HG02642 (cell line): ENCODE measurements around the gene ABTB2.
"Not testable (repeated sequence)": the region's sequence is repeated elsewhere in the genome, so short reads cannot be mapped to it uniquely, and the experiment has no call there.

ENCODE experiments used
- ATAC-seq: cut with Tn5 transposase; IDR thresholded peaks from one replicate; pipeline ENCODE4 v1.9.1; 2021; ENCODE audit warnings: mild to moderate bottlenecking; ENCODE audit not compliant: unreplicated experiment, poor library complexity

ABTB2 gene

DNA sequence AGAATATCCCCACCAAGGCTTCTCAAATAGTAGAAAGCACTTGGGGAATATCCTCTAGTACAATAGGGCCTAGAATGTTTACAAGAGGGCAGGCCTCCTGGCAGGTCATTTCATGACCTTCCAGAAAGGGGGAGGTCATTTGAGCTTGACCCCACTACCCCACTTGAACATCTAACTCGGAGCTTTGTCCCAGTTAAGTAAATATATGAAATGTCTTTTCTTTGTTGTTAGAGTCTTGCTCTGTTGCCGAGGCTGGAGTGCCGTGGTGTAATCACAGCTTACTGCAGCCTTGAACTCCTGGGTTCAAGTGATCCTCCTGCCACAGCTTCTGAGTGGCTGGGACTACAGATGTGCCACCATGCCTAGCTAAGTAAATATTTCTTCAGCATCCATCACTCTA, 108.4 kb downstream of the ABTB2 start:
- ATAC-seq = no peak

DNA sequence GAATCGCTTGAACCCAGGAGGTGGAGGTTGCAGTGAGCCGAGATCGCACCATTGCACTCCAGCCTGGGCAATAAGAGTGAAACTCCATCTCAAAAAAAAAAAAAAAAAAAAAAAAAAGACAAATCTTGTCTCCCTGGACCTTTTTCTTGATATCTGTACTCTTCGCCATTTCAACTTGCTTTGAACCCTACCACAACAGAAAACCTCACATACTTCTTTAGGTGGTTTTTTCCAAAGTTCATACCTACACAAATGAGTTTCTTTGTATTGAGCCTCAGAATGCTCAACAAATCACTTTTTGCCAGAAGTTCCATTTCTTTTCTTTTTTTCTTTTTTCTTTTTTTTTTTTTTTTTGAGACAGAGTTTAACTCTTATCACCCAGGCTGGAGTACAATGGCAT, 111.3 kb downstream of the ABTB2 start:
- not testable (repeated sequence) for ATAC-seq

DNA sequence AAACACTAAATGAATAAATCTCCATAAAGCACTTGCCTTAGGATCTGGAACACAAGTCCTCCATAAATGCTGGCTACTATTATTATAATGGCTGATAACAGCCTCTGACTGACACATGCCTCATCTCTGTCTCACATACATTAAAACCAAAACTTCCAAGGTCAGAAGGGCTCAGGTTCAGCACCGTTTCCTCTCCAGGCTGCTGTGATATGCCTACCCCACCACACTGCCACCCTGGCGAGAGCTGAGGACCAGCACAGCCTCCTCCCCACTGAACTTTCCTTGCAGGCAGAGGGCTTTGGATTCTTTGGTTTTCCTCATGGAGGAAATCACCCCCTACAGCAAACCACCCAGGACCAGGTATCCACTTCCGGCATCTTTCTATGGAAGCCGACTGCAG, 112.8 kb downstream of the ABTB2 start:
- no peak for ATAC-seq

DNA sequence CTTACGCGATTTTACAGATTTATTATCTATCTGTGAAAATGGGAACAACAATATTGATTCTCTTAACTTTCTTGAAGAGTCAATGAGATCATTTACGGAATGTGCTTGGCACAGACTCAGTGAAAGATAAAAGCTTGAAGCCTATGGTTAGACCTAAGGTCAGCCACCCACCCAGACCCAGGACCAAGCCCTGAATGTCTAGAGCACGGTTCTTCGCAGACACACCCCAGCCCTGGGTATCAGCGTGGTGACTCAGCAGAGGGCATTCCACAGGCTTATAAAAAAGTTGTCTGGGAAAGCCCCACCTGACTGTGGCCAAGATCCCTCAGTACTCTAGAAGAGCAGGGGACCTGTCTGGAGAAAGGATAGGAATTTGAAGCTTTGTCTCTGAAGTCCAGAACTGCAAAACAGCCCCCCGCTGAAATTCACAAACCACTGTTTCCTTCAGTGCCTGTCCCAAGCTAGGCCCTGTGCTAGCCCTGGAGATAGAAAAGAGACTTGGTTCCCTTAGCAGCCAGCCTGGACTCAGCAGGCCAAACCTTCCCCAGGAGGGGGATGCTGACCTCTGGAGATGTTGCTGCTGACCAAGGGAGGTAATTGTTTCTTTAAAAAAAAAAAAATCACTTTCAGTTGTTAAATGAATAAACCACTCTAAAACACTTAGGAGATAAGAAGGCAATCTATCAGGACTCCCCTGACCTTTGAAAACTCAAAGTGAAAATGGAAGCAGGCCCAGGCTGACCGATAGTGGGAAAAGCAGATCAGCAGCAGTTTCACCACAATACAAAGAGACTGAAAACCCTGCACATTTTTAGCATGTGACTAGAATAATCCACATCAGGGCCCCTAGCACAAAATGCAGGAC, 114.0 kb downstream of the ABTB2 start:
- ATAC-seq = peak; percentile 68

DNA sequence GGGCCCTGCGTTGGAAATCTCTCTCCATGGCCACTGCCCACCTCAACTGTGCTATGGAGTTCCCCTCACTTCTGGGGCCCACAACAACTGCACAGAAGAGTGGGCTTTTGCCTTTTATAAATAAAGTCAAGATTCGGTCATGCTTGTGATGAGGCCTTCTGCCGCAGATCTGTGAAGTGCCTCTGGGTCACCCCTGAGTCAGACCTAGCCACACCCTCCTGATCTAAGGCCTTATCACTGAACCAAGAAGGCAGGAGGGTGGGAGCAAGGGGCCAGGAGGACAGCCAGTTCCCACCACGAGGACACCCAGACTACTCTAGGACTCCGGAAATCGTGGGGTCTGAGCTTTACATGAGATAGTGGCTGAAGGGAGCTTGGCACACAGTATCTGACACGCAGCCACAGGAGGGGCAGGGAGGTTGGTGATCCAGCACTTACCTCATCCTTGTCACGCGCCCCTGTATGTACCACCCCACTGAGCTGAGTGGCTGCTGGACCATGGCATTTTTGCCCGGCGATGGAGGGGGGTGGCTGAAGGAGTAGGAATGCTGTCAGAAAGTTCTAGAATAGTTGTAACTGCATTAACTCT, 115.7 kb downstream of the ABTB2 start:
- ATAC-seq = no peak

DNA sequence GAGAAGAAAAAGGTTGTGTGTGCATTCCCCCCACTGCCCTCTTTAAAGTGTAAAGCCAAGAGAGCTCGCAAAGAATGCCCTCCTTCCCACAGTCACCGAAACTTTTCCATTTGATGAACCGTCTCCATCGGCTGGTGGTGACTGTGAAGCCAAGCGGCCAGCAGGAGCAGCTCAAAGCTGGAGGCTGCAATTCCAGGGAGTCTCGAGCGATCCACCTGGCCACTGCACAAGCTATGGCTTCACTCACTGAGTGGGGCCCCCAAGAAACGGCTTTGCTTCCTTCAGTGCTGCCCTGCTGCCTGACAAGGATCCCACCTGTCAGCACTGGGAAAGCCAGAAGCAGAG, 117.7 kb downstream of the ABTB2 start:
- ATAC-seq = no peak

DNA sequence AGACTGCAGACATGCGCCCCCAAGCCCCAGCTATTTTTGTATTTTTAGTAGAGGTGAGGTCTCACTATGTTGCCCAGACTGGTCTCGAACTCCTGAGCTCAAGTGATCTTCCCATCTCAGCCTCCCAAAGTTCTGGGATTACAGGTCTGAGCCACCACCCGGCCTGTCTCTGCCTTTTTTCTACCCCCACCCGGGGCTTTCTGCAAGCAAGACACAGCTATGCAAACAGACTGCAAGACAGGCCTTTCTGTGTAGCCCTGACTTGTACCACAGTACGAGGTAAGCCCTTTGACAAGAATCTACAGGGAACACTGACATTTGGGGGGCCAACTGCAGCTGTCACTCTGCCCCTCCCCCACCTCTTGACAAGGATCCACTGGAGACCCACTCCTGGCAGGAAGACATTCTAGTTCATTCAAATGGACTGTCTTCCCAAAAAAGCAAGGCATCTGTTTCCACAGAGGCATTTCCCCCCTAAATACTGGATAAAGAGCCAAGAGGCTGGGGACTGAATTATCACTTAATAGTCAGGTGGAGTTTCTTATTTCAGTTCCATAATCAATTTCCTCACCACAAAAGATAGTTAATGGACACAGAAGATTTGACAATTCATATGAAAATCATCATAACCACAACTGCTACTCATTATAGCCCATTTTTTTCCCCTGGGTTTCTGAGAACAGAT, 118.2 kb downstream of the ABTB2 start:
- no peak for ATAC-seq

DNA sequence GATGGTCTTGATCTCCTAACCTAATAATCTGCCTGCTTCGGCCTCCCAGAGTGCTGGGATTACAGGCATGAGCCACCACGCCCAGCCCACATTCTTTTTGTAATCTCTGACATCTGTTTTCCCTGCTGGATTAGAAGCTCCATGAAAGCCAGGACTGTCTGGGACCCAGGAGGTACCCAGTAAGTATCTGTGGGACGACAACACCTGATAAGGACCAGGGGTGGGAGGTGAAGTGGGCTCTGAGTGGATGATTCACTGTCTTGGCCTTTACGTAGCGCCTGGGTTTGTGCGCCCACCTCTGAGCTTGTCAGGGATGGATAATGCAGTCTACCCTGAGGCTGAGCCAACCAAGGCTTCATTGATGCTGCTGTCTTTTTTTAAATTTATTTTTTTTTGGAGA, 118.8 kb downstream of the ABTB2 start:
- no peak for ATAC-seq

DNA sequence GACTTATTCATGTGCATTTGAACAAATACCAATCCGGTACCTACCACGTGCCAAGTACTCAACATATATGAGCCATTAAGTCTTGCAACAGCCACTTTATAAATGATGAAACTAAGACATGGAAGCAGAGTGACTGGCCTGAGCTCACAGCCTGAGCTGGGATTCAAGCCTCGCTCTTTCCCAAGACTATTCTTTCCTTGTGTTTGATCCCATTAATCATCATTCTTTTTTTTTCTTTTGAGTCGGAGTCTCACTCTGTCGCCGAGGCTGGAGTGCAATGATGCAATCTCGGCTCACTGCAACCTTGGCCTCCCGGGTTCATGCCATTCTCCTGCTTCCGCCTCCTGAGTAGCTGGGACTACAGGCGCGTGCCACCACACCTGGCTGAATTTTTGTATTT, 119.3 kb downstream of the ABTB2 start:
- no peak for ATAC-seq

DNA sequence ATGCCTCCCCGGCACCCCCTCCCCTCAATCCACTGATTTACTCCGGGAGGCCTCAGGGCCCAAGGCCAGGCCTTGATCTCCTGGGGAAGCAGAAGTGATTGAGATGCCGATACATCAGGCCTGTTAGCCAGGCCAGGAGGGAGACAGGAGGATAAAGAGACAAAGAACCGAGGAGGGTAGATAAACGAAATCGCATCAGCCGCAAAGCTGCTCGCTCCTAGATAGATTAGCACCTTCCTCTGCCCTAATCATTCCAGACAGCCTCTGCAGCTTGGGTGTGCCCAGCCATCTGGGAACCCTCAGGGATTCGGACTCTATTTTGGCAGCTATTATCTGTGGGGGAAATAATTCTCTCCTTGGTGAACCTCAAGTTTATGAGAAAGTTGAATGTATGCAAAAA, 121.2 kb downstream of the ABTB2 start:
- no peak for ATAC-seq

DNA sequence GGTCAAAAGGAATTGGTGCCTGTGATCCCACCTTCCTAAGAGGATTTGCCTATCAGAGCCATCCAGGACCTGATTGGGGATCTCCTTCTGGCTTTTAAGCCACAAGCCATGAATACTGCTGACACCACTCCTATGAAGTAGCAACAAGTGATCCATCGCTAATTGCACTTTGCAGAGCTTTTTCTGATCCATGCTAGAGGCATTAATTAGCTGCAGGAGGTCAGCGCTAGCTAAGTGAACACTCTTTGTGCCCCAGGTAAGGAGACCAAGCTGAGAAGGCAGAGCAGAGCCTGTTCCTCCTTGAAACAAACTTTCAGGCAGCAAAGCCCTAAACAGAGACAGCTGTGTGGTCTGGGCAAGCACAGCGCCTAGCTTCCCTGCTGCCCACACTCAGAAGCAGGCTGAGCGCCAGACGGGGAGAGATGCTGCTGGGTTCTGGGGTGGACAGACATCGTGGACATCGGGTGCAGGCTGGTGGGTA, 122.2 kb downstream of the ABTB2 start:
- ATAC-seq = no peak

DNA sequence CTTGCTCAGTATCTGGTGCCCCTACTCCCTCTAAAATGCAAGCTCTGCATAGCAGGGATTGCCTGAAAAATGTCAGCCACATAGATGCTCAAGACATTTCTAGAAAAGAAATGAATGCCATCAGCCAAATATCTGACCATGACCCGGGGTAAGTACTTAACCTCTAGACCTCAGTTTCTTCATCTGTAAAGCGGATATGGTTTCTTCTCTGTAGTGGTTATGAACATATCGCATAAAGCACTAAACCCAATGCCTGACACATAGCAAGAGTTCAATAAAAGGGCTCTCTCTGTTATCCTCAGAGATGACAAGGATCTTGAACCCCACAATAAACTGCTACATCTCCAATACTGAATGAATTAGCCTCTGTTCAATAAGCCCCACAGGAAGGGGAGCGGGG, 122.6 kb downstream of the ABTB2 start:
- peak; percentile 29 for ATAC-seq

DNA sequence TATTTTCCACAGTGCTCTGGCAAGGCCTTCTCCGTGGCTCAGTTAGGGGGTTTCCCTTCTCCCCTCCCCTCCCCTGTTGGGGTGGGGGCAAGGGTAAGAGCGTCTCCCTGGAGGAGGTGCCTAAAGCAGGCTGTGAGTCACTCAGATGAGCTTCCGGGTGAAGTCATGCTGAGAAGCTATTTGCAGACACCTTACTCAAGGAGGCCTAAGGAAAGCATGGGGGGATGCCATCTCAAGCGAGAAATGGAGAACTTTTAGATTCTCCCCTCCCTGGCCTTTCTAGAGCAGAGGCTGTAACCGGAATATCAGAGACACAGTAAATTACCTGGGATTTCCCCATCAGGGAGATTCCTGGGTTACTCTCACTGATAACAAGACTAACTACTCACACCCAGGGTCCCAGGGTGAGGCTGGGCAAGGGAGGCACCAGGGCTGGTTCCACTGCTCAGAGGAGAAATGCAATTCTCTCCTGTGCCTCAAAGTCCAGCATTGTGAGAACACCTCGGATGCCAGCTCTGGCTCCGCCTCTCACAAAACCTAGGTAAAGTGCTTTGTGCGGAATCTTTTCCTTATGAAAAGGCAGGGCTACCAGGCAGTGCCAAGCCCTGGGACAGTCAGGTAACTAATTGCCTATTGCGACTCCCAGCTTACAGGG, 123.6 kb downstream of the ABTB2 start:
- peak; percentile 82 for ATAC-seq

DNA sequence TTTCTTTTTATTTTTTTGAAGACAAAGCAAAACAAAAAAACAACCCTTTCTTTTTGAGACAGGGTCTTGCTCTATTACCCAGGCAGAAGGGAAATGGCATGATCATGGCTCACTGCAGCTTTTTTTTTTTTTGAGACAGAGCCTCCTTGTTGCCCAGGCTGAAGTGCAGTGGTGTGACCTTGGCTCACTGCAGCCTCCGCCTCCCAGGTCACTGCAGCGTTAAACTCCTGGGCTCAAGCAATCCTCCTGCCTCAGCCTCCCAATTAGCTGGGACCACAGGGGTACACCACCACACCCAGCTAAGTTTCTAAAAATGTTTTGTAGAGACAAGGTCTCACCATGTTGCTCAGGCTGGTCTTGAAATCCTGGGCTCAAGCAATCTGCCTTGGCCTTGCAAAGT, 124.6 kb downstream of the ABTB2 start:
- ATAC-seq = no peak

DNA sequence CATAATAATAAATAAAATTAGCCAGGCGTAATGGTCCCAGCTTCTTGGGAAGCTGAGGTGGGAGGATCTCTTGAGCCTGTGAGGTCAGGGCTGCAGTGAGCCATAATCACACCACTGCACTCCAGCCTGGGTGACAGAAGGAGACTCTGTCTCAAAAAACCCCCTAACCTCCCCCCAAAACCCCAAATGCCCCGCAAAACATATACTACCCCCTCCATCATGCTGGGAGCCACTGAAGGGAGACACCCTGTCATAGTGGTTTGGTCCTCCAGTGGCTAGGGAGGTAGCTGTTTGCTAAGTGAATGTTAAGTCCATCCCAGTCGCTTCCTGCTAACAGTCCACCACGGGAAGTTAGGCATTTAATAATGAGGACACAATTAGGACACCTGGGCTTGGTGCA, 125.0 kb downstream of the ABTB2 start:
- ATAC-seq = no peak

DNA sequence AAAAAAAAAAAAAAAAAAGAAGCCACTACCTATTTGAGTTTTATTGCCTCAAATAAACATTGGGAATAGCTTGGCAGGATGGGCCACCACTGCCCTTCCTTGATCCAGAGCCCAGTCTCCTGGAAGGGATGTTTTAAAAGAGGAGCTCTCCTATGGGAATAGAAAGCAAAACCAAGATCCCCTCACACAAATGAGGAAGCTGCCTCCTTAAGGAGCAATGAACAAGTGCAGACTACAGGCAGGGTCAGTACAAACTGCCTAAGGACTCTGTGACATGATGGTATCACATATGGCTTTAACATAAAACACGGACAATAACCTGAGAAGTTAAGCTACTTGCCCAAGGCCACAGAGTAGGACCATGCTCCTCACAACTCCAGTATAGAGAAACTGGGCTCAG, 131.6 kb downstream of the ABTB2 start:
- ATAC-seq = no peak

DNA sequence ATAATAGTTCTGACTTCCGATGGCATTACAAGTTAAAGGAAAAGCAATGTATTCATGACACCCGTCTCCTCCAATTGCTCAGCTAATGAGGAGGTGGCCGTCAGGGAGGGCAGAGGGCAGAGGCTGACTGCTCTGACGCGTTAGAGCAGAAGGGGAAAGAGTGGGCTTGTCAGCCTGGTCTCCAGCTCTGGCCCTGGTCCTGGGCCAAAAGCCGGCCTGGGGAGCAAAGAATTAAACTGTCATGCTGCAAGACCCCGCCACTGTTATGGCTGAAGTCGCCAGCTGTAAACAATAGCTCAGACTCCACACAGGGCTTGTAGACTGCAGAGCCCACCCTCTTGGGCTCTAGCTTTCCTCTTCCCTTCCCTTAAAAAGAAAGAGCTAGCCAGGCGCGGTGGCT, 132.7 kb downstream of the ABTB2 start:
- ATAC-seq = no peak

DNA sequence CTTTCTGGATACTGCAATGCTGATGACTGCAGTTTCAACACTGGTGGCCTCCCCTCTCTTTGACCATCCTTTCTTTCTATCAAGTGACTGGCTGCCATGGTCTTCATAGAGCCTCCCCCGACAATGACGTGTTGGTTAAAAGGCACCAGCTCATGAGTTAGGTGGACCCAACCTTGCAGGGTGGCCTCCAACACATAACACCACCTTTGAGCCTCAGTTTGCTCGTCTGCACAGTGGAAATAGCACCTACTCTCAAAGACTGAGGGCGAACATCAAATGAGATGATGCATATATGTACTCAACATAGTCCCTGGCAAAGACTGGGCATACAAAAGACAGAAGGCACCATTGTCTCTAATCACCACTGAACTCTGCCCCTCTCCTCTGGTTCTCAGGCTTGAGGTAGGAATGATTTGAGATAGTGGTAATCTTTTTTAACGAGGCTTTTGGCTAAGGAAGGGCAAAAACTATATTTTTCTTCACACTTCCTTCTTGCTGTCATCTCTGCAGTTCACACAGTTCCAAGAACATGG, 133.3 kb downstream of the ABTB2 start:
- no peak for ATAC-seq

DNA sequence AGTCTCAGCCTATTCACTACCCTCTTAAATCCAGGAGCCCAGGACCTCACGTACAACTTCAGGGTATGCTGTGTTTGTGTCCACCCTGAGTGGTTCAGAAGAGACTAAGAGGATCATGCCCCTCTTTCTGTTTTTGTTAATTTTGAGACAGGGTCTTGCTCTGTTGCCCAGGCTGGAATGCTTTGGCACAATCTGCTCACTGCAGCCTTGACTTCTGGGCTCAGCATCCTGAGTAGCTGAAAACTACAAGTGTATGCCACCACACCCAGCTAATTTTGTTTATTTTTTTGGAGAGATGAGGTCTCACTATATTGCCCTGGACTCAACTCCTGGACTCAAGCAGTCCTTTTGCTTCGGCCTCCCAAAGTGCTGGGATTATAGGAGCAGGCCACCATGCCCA, 133.9 kb downstream of the ABTB2 start:
- ATAC-seq = no peak

DNA sequence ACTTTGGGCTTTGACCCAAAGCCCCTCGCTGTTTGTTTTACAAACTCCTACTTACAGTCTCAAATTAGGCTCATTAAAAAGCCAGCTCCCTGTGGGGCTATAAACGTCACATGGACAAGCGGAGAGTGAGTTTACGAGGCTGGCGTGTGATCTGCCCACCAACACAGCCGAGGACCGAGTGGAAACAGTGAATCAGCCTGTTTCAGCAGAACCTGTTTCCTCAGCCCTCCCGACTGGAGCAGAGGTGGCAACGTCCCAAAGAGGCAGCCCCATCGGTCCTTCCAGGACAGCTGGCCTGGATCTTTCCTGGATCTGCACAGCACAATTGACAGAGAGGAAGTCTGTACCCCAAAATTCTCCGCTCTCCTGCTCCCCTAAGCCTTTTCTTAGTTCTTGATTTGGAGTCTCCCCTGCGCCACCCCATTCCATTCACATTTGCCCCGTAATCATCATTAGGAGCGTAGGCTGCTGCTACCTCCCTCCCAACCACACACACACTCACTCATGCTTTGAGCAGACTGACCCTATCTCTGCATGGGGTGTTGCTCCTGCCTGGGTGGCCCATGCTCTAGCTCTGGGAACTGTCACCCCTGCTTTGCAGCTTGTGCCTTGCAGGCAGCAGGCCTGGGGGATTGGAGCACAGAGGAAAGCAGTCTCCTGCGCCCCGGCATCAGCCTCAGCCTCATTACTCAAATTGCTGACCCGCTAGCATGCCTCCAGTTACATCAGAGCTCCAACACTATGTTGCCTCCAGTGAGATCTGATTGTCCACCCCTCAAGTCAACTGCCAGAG, 134.6 kb downstream of the ABTB2 start:
- ATAC-seq = no peak
